NT2/D1 (cell line): ENCODE results near the gene CRYBB1.

Experiments used
- DNase-seq: peaks from one replicate; pipeline ENCODE4 v3.0.0-alpha.2; 2011; ENCODE audit warnings: low read depth, low spot score
- H3K27me3 ChIP-seq: 2 replicates; pipeline ENCODE4 v1.6.0; 2011; ENCODE audit warnings: mild to moderate bottlenecking; ENCODE audit not compliant: insufficient read length, insufficient read depth
- H3K36me3 ChIP-seq: 2 replicates; pipeline ENCODE4 v1.6.1; 2011; ENCODE audit warnings: mild to moderate bottlenecking, low read length, mixed read lengths; ENCODE audit not compliant: insufficient read depth, insufficient read length
- H3K4me1 ChIP-seq: 2 replicates; pipeline ENCODE4 v1.5.1; 2011; ENCODE audit not compliant: insufficient read depth, insufficient read length
- H3K4me3 ChIP-seq: 2 replicates; pipeline ENCODE4 v1.5.1; 2011; ENCODE audit warnings: low read depth; ENCODE audit not compliant: insufficient read length
- H3K9ac ChIP-seq: 2 replicates; pipeline ENCODE4 v1.6.0; 2011; ENCODE audit warnings: low read depth; ENCODE audit not compliant: insufficient read length
- H3K9me3 ChIP-seq: 2 replicates; pipeline ENCODE4 v1.5.1; 2011; ENCODE audit warnings: mild to moderate bottlenecking, low read length; ENCODE audit not compliant: insufficient read depth
- SUZ12 ChIP-seq: IDR thresholded peaks from 2 replicates; pipeline ENCODE4 v1.6.1; 2011; ENCODE audit not compliant: insufficient read length, insufficient read depth; ENCODE audit errors: extremely low read depth
- YY1 ChIP-seq: IDR thresholded peaks from 2 replicates; pipeline ENCODE4 v1.6.1; 2011; ENCODE audit not compliant: insufficient read length, insufficient read depth
- ZNF274 ChIP-seq: IDR thresholded peaks from 2 replicates; pipeline ENCODE4 v1.6.1; 2011; ENCODE audit warnings: mild to moderate bottlenecking, low read depth, low read length

CRYBB1 gene

DNA sequence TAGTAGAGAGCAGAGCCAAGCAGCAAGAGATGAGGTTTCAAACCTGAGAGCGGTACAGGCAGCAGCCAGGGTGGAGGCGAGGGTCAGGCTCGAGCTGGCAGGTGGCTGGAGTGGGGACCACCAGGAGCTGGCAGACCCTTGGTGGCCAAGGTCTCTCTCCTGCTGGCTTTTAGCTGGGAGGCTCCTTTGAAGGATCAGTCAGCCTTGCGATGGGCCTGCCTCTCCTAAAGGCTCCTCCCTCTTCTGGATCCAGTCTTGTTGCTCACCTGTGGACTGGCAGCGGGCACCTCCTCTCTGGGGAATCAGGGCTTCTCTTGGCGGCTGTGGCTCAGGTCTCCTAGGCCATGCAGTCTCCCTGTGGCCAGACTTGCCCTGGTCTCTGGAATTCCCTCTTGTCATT is 52.6 kb downstream of the CRYBB1 start:
- Histone ChIP-seq H3K9ac (no peak overlapping the region), H3K4me3 (no peak overlapping the region), H3K9me3 (no peaks in the 10 kb centered on the region), H3K27me3 (no peaks in the 10 kb centered on the region), H3K36me3 (peaks cover 18% of the 10 kb centered on the region), H3K4me1 (peaks cover 18% of the 10 kb centered on the region)
- DNase-seq = no peak
- no peak for TF ChIP-seq YY1
- TF ChIP-seq SUZ12 = no peak
- TF ChIP-seq ZNF274 = no peak

DNA sequence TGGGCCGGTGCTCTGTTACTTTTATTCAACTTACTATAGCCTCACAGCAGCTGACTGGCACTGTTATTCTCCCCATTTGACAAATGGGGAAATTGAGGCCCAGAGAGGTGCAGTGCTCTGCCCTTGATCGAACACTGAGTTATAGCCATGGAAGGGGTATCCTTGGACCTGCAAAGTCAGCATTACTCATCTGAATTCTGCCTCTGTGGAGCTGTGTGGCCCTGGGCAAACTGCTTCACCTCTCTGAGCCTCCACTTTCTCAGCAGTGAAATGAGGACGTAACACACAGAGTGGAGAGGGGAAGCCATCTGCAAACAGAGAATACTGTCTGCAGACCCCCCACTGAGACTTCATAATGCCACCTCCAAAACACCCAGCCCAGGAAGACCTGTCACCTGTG is 53.2 kb downstream of the CRYBB1 start:
- no peak for DNase-seq
- Histone ChIP-seq H3K9me3 (no peaks in the 10 kb centered on the region), H3K9ac (no peak overlapping the region), H3K4me1 (peaks cover 18% of the 10 kb centered on the region), H3K27me3 (no peaks in the 10 kb centered on the region), H3K36me3 (peaks cover 18% of the 10 kb centered on the region), H3K4me3 (no peak overlapping the region)
- TF ChIP-seq SUZ12 (no peak), YY1 (no peak), ZNF274 (no peak)

DNA sequence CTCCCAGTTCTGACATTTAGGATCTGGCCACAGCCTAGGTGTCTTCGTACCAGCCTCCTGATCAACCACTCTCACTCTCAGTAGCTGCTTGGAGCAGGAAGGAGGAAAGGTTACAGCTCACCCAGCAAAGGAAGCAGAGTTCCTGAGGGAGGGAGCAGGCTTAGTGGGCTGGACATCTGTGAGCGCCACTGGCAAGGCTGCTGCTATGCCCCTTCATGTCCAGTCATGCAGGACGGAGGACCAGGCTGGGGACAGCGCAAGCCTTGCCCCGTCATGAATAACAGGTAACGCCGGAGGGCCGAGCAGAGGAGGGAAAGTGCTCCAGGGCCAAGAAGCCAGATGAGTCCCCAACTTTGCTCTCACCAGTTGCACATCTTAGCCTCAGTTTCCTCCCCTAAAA is 53.6 kb downstream of the CRYBB1 start:
- Histone ChIP-seq H3K4me3 (no peak overlapping the region), H3K36me3 (peaks cover 18% of the 10 kb centered on the region), H3K9ac (no peak overlapping the region), H3K9me3 (no peaks in the 10 kb centered on the region), H3K4me1 (peaks cover 18% of the 10 kb centered on the region), H3K27me3 (no peaks in the 10 kb centered on the region)
- DNase-seq = no peak
- TF ChIP-seq SUZ12 (no peak), ZNF274 (no peak), YY1 (no peak)

DNA sequence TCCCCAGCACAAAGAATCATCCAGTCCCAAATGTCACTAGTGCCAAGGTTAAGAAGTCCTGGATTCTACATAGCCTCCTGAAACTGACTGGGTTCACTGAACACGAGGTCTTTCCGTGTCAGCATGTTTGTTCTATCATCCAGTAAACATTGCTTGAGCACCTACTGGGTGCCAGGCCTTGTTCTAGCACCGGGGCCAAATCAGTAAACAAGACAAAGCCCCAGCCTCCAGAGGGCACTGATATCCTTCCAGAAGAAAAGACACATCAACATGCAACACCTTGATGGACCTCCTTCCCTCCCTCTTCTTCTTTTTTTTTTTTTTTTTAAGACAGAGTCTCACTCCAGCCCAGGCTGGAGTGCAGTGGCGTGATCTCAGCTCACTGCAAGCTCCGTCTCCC is 54.8 kb downstream of the CRYBB1 start:
- peaks cover 18% of the 10 kb centered on the region for H3K36me3 ChIP-seq
- DNase-seq = no peak
- TF ChIP-seq SUZ12 (no peak), ZNF274 (no peak), YY1 (no peak)

DNA sequence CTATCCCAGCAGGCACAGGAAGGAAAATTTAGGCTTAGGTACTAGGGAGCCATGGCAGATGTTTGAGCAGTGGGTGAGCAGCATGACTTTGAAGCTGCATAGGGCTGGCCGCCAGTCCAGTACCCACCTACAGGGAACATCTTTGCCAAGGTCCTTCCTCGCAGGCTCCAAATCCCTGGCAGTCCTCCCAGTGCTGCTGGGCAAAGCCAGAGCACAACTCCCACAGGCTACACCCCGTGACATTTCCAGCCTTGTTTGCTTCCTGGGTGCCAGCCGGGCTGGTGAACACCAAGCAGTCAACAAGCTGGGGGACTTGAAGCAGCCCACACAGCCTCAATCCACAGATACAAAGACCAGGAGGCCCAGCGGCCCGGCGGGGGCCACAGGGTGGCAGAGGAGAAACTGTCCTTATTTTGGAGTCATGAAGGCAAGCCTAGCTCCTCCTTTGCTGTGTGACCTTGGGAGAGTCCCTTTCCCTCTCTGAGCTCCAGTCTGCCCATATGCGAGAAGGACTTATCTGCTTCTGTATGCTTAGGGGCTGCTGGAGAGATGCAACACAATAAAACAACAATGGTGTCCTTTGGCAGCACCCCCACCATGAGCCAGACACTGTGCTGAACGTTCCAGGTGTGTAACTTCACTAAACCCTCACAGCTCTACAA is 55.9 kb downstream of the CRYBB1 start:
- no peaks in the 10 kb centered on the region for H3K9me3 ChIP-seq
- H3K4me1 ChIP-seq = peaks cover 18% of the 10 kb centered on the region
- TF ChIP-seq YY1 = no peak
- TF ChIP-seq SUZ12 = no peak
- no peak for TF ChIP-seq ZNF274
- no peak overlapping the region for H3K9ac ChIP-seq
- no peak overlapping the region for H3K4me3 ChIP-seq
- no peaks in the 10 kb centered on the region for H3K27me3 ChIP-seq
- peaks cover 16% of the 10 kb centered on the region for H3K36me3 ChIP-seq
- DNase-seq = no peak

More for the DNA sequence above, 54.8 kb downstream of the CRYBB1 start:
- H3K4me3 ChIP-seq = no peak overlapping the region
- peaks cover 18% of the 10 kb centered on the region for H3K4me1 ChIP-seq
- no peak overlapping the region for H3K9ac ChIP-seq
- H3K27me3 ChIP-seq = no peaks in the 10 kb centered on the region
- no peaks in the 10 kb centered on the region for H3K9me3 ChIP-seq

DNA sequence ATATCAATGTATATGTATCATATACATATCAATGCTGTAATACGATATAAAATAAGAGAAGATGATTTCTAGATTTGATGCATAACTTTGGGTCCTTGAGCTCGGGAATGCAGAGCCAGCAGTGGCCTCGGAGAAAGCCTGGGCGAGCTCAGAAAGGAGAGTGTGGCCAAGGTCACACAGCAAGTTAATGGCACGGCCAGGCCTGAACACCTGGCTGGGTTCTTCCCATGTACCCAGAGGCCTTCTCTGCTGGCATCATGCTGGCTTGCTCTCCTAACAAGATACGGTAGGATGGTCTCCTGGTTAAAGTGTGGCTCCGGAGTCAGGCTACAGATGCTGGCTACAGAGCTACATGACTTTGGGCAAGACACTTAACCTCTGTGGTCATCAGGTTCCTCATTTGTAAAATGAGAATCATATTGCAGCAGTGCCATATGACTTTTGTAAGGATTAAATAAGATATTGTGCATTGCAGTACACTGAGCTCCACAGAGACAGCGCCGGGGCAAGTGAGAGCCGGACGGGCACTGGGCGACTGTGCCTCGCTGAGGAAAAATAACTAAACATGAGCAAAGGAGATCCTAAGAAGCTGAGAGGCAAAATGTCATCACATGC is 57.8 kb downstream of the CRYBB1 start:
- DNase-seq = no peak

DNA sequence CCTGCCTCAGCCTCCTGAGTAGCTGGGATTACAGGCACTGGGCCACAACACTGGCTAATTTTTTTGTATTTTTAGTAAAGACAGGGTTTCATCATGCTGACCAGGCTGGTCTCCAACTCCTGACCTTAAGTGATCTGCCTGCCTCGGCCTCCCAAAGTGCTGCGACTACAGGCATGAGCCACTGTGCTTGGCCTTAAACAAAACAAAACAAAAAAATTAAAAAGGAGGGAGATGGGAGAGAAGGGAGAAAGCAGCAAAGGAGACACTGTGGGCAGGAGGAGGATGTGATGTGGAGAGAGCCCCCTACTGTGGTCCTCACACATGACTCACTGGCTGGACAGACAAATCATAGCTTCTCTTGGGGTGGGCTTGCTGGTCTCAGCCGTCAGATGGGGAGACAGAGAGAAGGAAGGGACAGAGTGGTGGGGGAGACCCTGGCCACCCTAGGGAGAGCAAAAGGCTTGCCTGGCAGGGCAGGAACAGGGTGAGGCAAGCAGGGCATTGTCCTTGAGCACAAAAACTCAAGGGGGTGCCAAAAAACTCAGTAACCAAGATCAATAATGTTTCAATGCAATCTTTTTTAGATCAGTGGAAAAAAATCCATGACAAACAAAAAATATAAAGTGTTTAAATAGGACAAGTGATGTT is 59.5 kb downstream of the CRYBB1 start:
- Histone ChIP-seq H3K4me3 (no peak overlapping the region), H3K27me3 (no peaks in the 10 kb centered on the region), H3K9me3 (no peaks in the 10 kb centered on the region), H3K4me1 (peaks cover 13% of the 10 kb centered on the region), H3K36me3 (no peaks in the 10 kb centered on the region), H3K9ac (no peak overlapping the region)
- TF ChIP-seq SUZ12 (no peak), YY1 (no peak), ZNF274 (no peak)
- no peak for DNase-seq

More for the DNA sequence above, 57.8 kb downstream of the CRYBB1 start:
- Histone ChIP-seq H3K36me3 (peaks cover 12% of the 10 kb centered on the region), H3K4me3 (no peak overlapping the region), H3K9ac (no peak overlapping the region), H3K27me3 (no peaks in the 10 kb centered on the region), H3K4me1 (peaks cover 21% of the 10 kb centered on the region), H3K9me3 (no peaks in the 10 kb centered on the region)
- TF ChIP-seq ZNF274 (no peak), SUZ12 (no peak), YY1 (no peak)
